ENCODE measurements around the gene VSTM2B. TPM values are rescaled to one million over a fixed set of nuclear protein-coding genes. Genes with fewer than 3 reads are reported as not detected.

The VSTM2B gene
- total RNA-seq, 1 donor from 2014 or later, result not detected

DNA sequence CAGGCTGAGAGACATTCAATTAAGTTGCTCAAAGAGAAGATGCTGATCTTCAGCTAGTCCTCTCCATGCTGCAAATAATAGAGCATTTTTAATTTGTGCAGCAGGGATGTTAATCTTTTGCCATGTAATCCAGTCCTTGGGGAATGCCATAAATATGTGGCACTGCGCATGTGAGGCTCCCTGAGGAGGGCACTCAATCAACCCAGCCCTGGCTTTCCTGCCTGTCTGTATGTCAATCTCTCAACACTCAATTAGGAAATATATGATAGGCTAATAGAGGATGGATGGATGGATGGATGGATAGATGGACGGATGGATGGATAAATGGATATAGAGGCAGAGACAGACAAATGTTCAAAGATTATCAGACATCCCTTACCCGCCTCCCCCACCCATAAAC, 48.7 kb downstream of the VSTM2B start:
- DNase-seq (ENCODE audit: missing footprints) (no peak), ATAC-seq (no peak)
- intact Hi-C loops (cut with DNase I), result no loop called here

DNA sequence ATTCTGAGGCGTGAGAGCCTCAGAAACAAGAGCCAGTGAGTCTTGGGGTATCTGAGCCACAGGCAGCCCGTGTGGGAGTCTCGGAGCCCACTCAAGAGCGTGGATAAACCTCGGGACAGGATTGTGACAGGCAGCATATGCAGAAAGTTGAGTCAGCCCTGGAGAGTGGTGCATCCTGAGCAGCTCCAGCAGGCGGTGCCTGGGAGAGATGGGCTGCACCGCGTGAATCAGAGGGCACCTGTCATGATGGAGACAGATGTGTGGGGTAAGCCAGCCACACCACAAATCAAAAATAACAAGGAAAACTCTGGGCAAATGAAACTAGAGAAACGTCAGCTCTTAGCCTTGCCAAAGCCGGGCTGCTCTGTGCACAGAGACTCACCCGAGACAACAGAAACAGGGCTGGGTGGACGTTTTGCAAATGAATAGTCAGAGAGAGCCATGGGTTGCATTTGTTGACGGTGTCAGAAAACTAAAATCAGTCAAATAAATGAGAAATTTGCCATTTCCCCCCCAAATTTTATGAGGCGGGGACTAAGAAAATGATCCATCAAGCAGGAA, 50.3 kb downstream of the VSTM2B start:
- DNase-seq (ENCODE audit: missing footprints), result no peak
- ATAC-seq, result no peak
- intact Hi-C loops (cut with DNase I), result no loop called here

- intact Hi-C loops (cut with DNase I), result no loop called here
- DNase-seq (ENCODE audit: missing footprints), result no peak
Measured at GRCh38 chr19:29576761-29577648, 51.2 kb downstream of the VSTM2B start.

DNA sequence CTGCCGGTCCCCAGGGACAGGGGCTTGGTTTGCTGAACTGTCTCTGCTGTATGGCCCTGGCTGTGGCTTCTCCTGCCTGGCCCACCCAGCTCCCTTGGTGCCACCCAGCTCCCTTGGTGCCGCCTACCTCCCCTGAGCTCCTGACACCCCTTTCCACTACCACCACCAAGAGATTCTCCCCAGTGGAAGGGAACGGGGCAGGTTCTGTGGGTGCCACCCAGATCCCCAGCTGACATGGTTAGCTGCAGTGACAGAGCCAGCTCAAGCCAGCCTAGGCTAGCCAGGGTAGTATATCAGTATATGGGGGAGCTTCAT, 51.8 kb downstream of the VSTM2B start:
- intact Hi-C loops (cut with DNase I), result no loop called here
- DNase-seq (ENCODE audit: missing footprints) (no peak), ATAC-seq (no peak)

More at GRCh38 chr19:29576761-29577648, 51.2 kb downstream of the VSTM2B start:
- ATAC-seq, result no peak

DNA sequence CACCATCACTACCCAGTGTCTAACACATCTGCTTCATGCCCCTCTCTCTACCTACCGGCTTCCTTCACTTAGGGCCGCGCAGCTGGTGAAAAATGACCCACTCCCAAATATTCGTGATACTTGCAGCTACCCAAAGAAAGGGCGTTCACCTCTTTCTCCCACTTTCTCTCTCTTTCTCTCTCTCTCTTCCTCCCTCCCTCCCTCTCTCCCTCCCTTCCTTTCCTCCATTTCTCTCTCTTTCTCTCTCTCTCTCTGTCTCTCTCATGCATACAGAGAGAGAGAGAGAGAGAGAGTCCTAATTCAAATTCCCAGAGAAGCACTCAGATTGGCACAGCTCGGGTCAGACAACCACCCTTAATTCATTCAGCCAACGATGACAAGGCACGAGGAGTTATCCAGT, 52.6 kb downstream of the VSTM2B start:
- no peak for DNase-seq (ENCODE audit: missing footprints)
- no peak for ATAC-seq
- intact Hi-C loops (cut with DNase I), result no loop called here

GRCh38 chr19:29579308-29579910, 53.6 kb downstream of the VSTM2B start:
- ATAC-seq (no peak), DNase-seq (ENCODE audit: missing footprints) (no peak)
- intact Hi-C loops (cut with DNase I), result no loop called here

GRCh38 chr19:29581398-29581797, 55.6 kb downstream of the VSTM2B start:
- ATAC-seq, result no peak

DNA sequence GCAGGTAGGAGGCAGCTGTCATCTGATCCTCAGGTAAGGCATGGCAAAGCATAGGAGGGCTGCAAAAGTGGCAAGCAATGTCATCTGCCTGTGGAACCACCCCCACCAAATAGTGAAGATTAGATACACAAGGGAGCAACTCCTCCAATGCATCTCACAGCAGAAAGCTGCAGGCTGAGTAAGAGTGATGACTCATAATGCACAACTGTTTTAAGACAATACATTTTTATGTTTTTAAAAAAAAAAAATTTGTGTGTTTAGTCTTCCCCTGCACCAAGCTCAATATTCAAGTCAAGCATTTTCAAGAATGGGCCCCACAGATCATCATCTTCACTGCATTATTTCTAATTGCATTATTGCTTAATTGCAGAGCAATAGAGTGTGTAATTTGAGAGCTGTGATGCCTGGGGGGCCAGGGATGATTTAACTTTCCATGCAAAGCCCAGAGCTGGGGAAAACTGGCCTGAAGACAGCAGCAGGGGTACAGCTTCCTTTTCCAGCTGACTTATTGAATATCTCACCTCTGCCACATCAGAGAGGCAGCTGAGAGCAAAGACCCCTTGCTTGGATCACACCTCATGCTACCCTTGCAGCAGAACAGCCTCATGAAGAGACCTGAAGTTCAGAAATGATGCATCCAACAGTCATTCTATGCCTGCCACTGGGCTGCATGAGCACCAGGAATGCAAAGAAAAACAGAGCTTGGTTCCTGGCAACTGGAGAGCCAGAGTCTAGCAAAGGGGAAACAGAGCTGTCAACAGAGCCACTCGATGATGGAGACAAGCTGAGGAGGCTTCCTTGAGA, 57.6 kb downstream of the VSTM2B start:
- intact Hi-C loops (cut with DNase I), result no loop called here
- ATAC-seq (no peak), DNase-seq (ENCODE audit: missing footprints) (no peak)

More at GRCh38 chr19:29581398-29581797, 55.6 kb downstream of the VSTM2B start:
- intact Hi-C loops (cut with DNase I), result no loop called here
- DNase-seq (ENCODE audit: missing footprints), result no peak

- intact Hi-C loops (cut with DNase I), result no loop called here
- ATAC-seq (no peak), DNase-seq (ENCODE audit: missing footprints) (no peak)
Measured at GRCh38 chr19:29586401-29586800, 60.6 kb downstream of the VSTM2B start.

GRCh38 chr19:29587059-29587458, 61.3 kb downstream of the VSTM2B start:
- intact Hi-C loops (cut with DNase I), result no loop called here
- DNase-seq (ENCODE audit: missing footprints), result no peak
- no peak for ATAC-seq

- intact Hi-C loops (cut with DNase I), result no loop called here
- no peak for DNase-seq (ENCODE audit: missing footprints)
- ATAC-seq, result no peak
Measured at GRCh38 chr19:29587518-29587986, 61.8 kb downstream of the VSTM2B start.

- no peak for ATAC-seq
- intact Hi-C loops (cut with DNase I), result no loop called here
- DNase-seq (ENCODE audit: missing footprints), result no peak
Measured at GRCh38 chr19:29588095-29588494, 62.3 kb downstream of the VSTM2B start.

GRCh38 chr19:29590278-29590677, 64.5 kb downstream of the VSTM2B start:
- intact Hi-C loops (cut with DNase I), result no loop called here
- DNase-seq (ENCODE audit: missing footprints) (no peak), ATAC-seq (no peak)

- intact Hi-C loops (cut with DNase I), result no loop called here
- ATAC-seq, result no peak
- no peak for DNase-seq (ENCODE audit: missing footprints)
Measured at GRCh38 chr19:29591670-29592069, 65.9 kb downstream of the VSTM2B start.

- ATAC-seq (no peak), DNase-seq (ENCODE audit: missing footprints) (no peak)
- intact Hi-C loops (cut with DNase I), result no loop called here
Measured at GRCh38 chr19:29593869-29594268, 68.1 kb downstream of the VSTM2B start.

DNA sequence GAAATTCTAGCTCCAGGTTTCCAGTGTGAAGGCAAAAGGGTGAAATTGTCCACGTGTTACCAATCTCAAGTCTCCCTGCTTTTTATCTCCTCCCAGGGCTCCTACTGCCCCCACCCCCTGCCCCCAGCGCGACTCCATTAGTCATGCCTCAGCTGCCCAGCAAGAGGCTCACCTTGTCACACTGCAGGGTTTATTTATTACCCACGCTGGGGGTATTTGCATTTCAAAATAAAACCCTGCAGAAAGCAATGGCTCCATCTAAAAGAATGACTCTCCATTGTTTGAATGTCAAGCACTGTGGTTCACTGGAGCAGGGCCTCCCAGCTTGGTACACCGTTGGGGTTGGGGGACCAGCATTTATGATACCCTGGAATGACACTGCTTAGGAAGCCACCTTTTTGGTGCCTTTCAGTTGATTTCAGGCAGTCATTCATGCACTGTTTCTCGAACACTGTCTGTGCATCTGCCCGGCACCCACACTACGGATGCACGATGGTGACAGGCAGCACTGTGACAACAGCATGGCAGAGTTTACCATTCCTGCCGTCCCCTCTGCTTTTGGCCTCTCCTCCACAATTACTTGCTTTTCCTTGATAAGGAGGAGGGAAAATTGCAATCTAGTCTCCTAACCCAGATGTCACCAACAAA, 70.4 kb downstream of the VSTM2B start:
- ATAC-seq, result no peak
- intact Hi-C loops (cut with DNase I), result no loop called here
- DNase-seq (ENCODE audit: missing footprints), result no peak

GRCh38 chr19:29596885-29597525, 71.2 kb downstream of the VSTM2B start:
- intact Hi-C loops (cut with DNase I), result no loop called here
- ATAC-seq, result no peak
- no peak for DNase-seq (ENCODE audit: missing footprints)

DNA sequence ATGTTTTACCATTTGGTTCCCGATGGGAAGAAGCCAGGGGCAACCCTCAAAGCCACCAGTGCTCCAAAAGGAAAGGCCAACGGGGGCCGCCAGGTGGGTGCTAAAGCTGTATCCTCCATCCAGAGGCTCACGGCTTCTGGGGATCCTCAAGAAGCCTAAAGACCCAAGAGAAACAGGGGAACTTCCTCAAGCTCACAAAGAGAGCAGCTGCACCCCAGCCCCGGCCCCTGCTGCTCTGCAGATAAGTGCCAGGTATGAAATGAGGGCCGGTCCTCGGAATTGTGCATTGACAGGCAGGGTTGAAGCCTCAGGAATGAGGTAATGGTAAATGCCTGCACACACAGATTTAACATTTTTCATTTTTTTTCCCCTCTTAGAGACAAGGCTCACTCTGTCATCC, 72.2 kb downstream of the VSTM2B start:
- intact Hi-C loops (cut with DNase I), result no loop called here
- no peak for ATAC-seq
- no peak for DNase-seq (ENCODE audit: missing footprints)

Data from Right ventricle myocardium inferior (tissue), 1 donor.